HepG2 (cell line): Measurements from ENCODE around the gene PYY. TPM values are rescaled to one million over a fixed set of nuclear protein-coding genes. Genes with fewer than 3 reads are reported as not detected.

Experiments
- ARID3A ChIP-seq: IDR thresholded peaks from 2 replicates; pipeline ENCODE4 v1.6.1; 2012; ENCODE audit warnings: low read depth, low read length, improper control_type of control experiment
- DDIT3 ChIP-seq: sonication (generic); formaldehyde crosslinking; IDR thresholded peaks from 2 replicates; pipeline ENCODE4 v1.4.0; 2020; ENCODE audit warnings: mild to moderate bottlenecking, missing genetic modification reagents
- KDM4B ChIP-seq: sonication (generic); formaldehyde crosslinking; IDR thresholded peaks from 2 replicates; pipeline ENCODE4 v1.4.0; 2020; ENCODE audit warnings: missing genetic modification reagents
- MAZ ChIP-seq, 2 experiments: sonication (generic) in 1 of 2; formaldehyde crosslinking in 1 of 2; IDR thresholded peaks; 2 replicates each; pipeline versions ENCODE4 v1.5.0 to v1.6.1; 2012 to 2020; ENCODE audit warnings: low read depth in 2 of 2, mild to moderate bottlenecking in 2 of 2, borderline replicate concordance in 1 of 2, improper control_type of control experiment in 1 of 2, low read length in 1 of 2, missing genetic modification reagents in 1 of 2, moderate library complexity in 1 of 2
- MBNL3 ChIP-seq: fragments of 250-450 bp; sonication (Bioruptor Pico); conservative IDR thresholded peaks from 2 replicates; pipeline ENCODE4 v1.8.0; 2022; ENCODE audit warnings: mild to moderate bottlenecking, inconsistent platforms
- NR2F2 ChIP-seq: IDR thresholded peaks from 2 replicates; pipeline ENCODE4 v1.6.1; 2012; ENCODE audit warnings: low read depth, inconsistent platforms, borderline replicate concordance
- PAX8 ChIP-seq: sonication (generic); formaldehyde crosslinking; IDR thresholded peaks from 2 replicates; pipeline ENCODE4 v1.8.0; 2022; ENCODE audit warnings: mild to moderate bottlenecking, missing genetic modification reagents, borderline replicate concordance
- RFXAP ChIP-seq: sonication (generic); formaldehyde crosslinking; IDR thresholded peaks from 2 replicates; pipeline ENCODE4 v1.4.0; 2020; ENCODE audit warnings: missing genetic modification reagents, borderline replicate concordance
- SMAD3 ChIP-seq: sonication (generic); formaldehyde crosslinking; IDR thresholded peaks from 2 replicates; pipeline ENCODE4 v1.4.0; 2020; ENCODE audit warnings: missing genetic modification reagents
- ZBTB25 ChIP-seq: IDR thresholded peaks from 2 replicates; pipeline ENCODE4 v1.6.1; 2018; ENCODE audit warnings: missing genetic modification reagents
- ZNF296 ChIP-seq: sonication (generic); formaldehyde crosslinking; conservative IDR thresholded peaks from 2 replicates; pipeline ENCODE4 v1.5.0; 2020; ENCODE audit warnings: mild to moderate bottlenecking, missing genetic modification reagents
- ZNF335 ChIP-seq: sonication (generic); formaldehyde crosslinking; IDR thresholded peaks from 2 replicates; pipeline ENCODE4 v1.4.0; 2020; ENCODE audit warnings: missing genetic modification reagents
- ZNF350 ChIP-seq: sonication (generic); formaldehyde crosslinking; IDR thresholded peaks from 2 replicates; pipeline ENCODE4 v1.4.0; 2020; ENCODE audit warnings: mild to moderate bottlenecking, low read depth, missing genetic modification reagents, borderline replicate concordance
- ZNF549 ChIP-seq: sonication (generic); formaldehyde crosslinking; IDR thresholded peaks from 2 replicates; pipeline ENCODE4 v1.5.0; 2020; ENCODE audit warnings: missing genetic modification reagents
- ZNF567 ChIP-seq: sonication (generic); formaldehyde crosslinking; IDR thresholded peaks from 2 replicates; pipeline ENCODE4 v1.8.1; 2023; ENCODE audit warnings: mild to moderate bottlenecking, missing genetic modification reagents, borderline replicate concordance
- ZNF614 ChIP-seq: IDR thresholded peaks from 2 replicates; pipeline ENCODE4 v1.6.1; 2018; ENCODE audit warnings: missing biosample characterization, missing genetic modification reagents, inconsistent platforms, borderline replicate concordance
- polyA plus RNA-seq, 8 experiments: library from polyadenylated mRNA; depleted of rRNA in 3 of 8; stranded (reverse) in 7 of 8; unstranded in 1 of 8; fragments of >200 nt; fragmentation: Illumina TruSeq in 4 of 8; extraction: Trizol in 4 of 8; gene quantifications; 2 replicates each; pipeline versions ENCODE4 v1.2.1 to v1.2.3, GENCODE V29; 2011 to 2016; ENCODE audit warnings: low read depth in 4 of 8, missing spikeins in 1 of 8, mixed read lengths in 1 of 8; ENCODE audit not compliant: insufficient read depth in 1 of 8
- total RNA-seq, 5 experiments: library from RNA; depleted of rRNA; stranded (reverse); fragments of >200 nt; fragmentation: Illumina TruSeq; extraction: Trizol; gene quantifications; 2 replicates each; pipeline ENCODE4 v1.2.3, GENCODE V29; 2016; ENCODE audit warnings: low read depth in 1 of 5
- TF ChIP-seq, protein P1 (sequence below): sonication (generic); formaldehyde crosslinking; IDR thresholded peaks from 2 replicates; pipeline ENCODE4 v1.5.0; 2020; ENCODE audit warnings: mild to moderate bottlenecking, missing genetic modification reagents, moderate library complexity
- TF ChIP-seq, protein P2 (sequence below): sonication (generic); formaldehyde crosslinking; conservative IDR thresholded peaks from 2 replicates; pipeline ENCODE4 v1.4.0; 2020; ENCODE audit warnings: missing genetic modification reagents
- TF ChIP-seq, protein P3 (sequence below): conservative IDR thresholded peaks from 2 replicates; pipeline ENCODE4 v1.6.1; 2018; ENCODE audit warnings: missing genetic modification reagents

The PYY gene
- total and polyA plus RNA-seq, 2 of the 13 experiments (the other 11 are each of a cell fraction or from before 2014, with no cell fraction given), result 0.25 TPM; not detected in 1

DNA sequence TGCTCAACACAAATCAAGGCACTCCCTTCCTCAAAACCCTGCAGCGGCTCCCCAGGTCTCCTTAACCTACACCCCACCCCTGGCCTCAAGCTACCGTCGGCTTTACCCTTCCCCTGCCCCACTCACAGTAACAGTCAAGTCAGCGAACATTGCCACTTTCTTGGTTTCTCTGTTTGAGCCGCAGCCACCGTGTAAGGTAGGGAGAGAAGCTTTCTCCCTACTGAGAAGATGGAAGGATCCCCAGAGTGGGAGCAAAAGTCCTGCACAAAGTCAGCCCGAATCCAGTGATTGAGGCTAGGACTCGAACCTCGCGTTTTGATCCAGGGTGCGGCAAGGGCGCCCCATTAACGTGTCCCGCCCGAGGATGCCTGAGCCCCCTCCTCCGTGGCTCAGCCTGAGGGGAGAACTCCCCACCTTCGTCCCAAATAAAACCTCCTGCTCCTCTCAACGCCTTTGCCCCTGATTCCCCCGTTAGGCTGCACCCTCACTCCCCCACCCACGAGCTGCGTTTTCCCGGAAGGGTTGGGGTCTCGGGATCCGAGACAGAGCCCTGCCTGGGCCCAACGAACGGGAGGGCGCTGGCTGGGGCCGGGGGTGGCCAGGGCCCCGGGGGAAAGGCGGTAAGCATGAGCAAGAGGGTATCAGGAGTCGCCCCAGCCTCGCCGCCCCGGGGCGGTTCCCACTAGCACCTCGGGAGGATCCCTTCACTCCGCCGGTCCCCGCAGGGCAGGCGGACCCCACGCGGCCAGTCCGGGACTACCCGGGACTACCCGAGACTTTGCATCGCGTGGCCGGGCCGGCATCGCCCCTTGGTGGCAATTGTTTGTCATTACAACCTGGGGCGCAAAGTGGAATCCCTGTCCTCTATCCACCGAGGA, 40.8 kb upstream of the PYY start (continued):
- TF ChIP-seq, protein P1, sequence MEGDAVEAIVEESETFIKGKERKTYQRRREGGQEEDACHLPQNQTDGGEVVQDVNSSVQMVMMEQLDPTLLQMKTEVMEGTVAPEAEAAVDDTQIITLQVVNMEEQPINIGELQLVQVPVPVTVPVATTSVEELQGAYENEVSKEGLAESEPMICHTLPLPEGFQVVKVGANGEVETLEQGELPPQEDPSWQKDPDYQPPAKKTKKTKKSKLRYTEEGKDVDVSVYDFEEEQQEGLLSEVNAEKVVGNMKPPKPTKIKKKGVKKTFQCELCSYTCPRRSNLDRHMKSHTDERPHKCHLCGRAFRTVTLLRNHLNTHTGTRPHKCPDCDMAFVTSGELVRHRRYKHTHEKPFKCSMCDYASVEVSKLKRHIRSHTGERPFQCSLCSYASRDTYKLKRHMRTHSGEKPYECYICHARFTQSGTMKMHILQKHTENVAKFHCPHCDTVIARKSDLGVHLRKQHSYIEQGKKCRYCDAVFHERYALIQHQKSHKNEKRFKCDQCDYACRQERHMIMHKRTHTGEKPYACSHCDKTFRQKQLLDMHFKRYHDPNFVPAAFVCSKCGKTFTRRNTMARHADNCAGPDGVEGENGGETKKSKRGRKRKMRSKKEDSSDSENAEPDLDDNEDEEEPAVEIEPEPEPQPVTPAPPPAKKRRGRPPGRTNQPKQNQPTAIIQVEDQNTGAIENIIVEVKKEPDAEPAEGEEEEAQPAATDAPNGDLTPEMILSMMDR (CRISPR knock-in tag), result peak; percentile 99
- TF ChIP-seq ZNF567 (CRISPR knock-in tag) (no peak), ARID3A (no peak), NR2F2 (no peak), ZNF335 (CRISPR knock-in tag) (0 out of 2 replicates have a peak, but pooled peaks have one; percentile 34), KDM4B (no peak), ZNF296 (no peak), ZNF350 (CRISPR knock-in tag) (0 out of 2 replicates have a peak, but pooled peaks have one; percentile 21), ZBTB25 (CRISPR knock-in tag) (peak; percentile 48; the same call in 1 of the 2 replicates), RFXAP (no peak), ZNF549 (no peak), PAX8 (CRISPR knock-in tag) (no peak; the same call in 1 of the 2 replicates), MAZ (IDR thresholded peaks at IDR 0.05; ENCODE audit: borderline replicate concordance, low read depth, low read length) (no peak), MAZ (CRISPR knock-in tag; IDR thresholded peaks at IDR 0.05; ENCODE audit: low read depth) (no peak), ZNF614 (CRISPR knock-in tag) (peak; percentile 45; the same call in 1 of the 2 replicates), MBNL3 (CRISPR knock-in tag) (no peak), SMAD3 (CRISPR knock-in tag) (peak; percentile 52; the same call in 1 of the 2 replicates), DDIT3 (CRISPR knock-in tag) (no peak)
- TF ChIP-seq, protein P2, sequence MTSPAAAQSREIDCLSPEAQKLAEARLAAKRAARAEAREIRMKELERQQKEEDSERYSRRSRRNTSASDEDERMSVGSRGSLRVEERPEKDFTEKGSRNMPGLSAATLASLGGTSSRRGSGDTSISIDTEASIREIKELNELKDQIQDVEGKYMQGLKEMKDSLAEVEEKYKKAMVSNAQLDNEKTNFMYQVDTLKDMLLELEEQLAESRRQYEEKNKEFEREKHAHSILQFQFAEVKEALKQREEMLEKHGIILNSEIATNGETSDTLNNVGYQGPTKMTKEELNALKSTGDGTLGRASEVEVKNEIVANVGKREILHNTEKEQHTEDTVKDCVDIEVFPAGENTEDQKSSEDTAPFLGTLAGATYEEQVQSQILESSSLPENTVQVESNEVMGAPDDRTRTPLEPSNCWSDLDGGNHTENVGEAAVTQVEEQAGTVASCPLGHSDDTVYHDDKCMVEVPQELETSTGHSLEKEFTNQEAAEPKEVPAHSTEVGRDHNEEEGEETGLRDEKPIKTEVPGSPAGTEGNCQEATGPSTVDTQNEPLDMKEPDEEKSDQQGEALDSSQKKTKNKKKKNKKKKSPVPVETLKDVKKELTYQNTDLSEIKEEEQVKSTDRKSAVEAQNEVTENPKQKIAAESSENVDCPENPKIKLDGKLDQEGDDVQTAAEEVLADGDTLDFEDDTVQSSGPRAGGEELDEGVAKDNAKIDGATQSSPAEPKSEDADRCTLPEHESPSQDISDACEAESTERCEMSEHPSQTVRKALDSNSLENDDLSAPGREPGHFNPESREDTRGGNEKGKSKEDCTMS, result no peak
- TF ChIP-seq, protein P3, sequence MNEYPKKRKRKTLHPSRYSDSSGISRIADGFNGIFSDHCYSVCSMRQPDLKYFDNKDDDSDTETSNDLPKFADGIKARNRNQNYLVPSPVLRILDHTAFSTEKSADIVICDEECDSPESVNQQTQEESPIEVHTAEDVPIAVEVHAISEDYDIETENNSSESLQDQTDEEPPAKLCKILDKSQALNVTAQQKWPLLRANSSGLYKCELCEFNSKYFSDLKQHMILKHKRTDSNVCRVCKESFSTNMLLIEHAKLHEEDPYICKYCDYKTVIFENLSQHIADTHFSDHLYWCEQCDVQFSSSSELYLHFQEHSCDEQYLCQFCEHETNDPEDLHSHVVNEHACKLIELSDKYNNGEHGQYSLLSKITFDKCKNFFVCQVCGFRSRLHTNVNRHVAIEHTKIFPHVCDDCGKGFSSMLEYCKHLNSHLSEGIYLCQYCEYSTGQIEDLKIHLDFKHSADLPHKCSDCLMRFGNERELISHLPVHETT (CRISPR knock-in tag), result no peak
